GM23338 (cell line): ENCODE data around the gene CD59.

Experiments
- CTCF ChIP-seq, 2 experiments: fragments of 200-600 bp in 1 of 2; sonication (generic) in 1 of 2; conservative IDR thresholded peaks; 2 replicates each; pipeline versions ENCODE4 v1.5.1 to v1.6.1; 2016 to 2017; ENCODE audit warnings: antibody characterized with exemption in 2 of 2, low read depth in 2 of 2, mild to moderate bottlenecking in 2 of 2, moderate library complexity in 1 of 2
- POLR2AphosphoS5 ChIP-seq: IDR thresholded peaks from 2 replicates; pipeline ENCODE4 v1.6.1; 2016; ENCODE audit warnings: antibody characterized with exemption, low read depth
- STAT1 ChIP-seq: IDR thresholded peaks from one replicate; pipeline ENCODE4 v1.6.1; 2016; ENCODE audit warnings: antibody characterized with exemption; ENCODE audit not compliant: unreplicated experiment
- TF ChIP-seq, protein P1 (sequence below): IDR thresholded peaks from 2 replicates; pipeline ENCODE4 v1.6.1; 2016; ENCODE audit warnings: antibody characterized with exemption

- TF ChIP-seq POLR2AphosphoS5 (no peak), STAT1 (no peak), CTCF (conservative IDR thresholded peaks at IDR 0.05; ENCODE audit: low read depth in 2 of 2) (no peak)
- TF ChIP-seq, protein P1, sequence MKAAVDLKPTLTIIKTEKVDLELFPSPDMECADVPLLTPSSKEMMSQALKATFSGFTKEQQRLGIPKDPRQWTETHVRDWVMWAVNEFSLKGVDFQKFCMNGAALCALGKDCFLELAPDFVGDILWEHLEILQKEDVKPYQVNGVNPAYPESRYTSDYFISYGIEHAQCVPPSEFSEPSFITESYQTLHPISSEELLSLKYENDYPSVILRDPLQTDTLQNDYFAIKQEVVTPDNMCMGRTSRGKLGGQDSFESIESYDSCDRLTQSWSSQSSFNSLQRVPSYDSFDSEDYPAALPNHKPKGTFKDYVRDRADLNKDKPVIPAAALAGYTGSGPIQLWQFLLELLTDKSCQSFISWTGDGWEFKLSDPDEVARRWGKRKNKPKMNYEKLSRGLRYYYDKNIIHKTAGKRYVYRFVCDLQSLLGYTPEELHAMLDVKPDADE = no peak
Measured at GRCh38 chr11:33668468-33668825, 67.8 kb downstream of the CD59 start.
